ENCODE data around the gene ANGEL1. TPM values are rescaled to one million over a fixed set of nuclear protein-coding genes. Genes with fewer than 3 reads are reported as not detected.

The ANGEL1 gene
- total RNA-seq, 4 donors from 2014 or later, result 7.9 to 15.8 (median 11.3) TPM

- peaks cover 0 to 9% (median 0%) of the 10 kb centered on the region in 4 donors for H3K36me3 ChIP-seq
- H3K9me3 ChIP-seq, result no peaks in the 10 kb centered on the region
- no peak overlapping the region for H3K4me3 ChIP-seq
- H3K4me1 ChIP-seq, result no peaks in the 10 kb centered on the region
- WGBS, result 55% methylated on average over 5 of the region's 5 CpGs
- DNase-seq (ENCODE audit: extremely low spot score), result no peak
- H3K27ac ChIP-seq (replicated peaks in 1 of 4), result no peak overlapping the region
- intact Hi-C loops (cut with DNase I), result no loop called here
- H3K27me3 ChIP-seq, result peaks cover 0 to 6% (median 0%) of the 10 kb centered on the region in 4 donors
- TF ChIP-seq EP300 (IDR thresholded peaks at IDR 0.05) (no peak), POLR2A (IDR thresholded peaks at IDR 0.05; ENCODE audit: low read depth) (no peak), POLR2AphosphoS5 (IDR thresholded peaks at IDR 0.05) (no peak), CTCF (IDR thresholded peaks at IDR 0.05) (no peak)
Observed at GRCh38 chr14:76837524-76837923, 24.8 kb upstream of the ANGEL1 start.

DNA sequence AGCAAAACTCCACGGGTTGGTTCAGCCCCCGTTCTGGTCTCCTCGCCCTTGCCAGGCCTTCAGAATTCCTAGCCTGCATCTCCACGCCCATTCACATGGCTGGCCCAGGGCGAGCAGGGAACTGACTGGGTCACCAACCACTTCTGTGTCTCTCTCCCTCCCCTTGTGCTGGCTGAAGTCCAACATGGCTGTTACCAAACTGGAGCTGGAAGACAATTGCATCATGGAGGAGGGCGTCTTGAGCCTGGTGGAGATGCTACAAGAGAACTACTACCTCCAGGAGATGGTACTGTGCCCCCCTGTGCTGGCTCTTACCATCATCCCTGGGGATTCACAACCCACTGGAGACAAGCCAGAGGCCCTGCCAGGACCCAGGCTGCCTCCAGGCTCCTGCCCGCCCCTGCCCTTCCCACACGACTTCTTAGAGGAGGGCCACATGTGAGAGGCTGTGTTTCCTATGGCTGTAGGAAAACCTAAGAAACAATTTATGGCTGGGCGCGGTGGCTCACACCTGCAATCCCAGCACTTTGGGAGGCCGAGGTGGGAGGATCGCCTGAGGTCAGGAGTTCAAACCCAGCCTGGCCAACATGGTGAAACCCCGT is 23.4 kb upstream of the ANGEL1 start:
- DNase-seq (ENCODE audit: extremely low spot score), result no peak
- H3K27me3 ChIP-seq, result peaks cover 0 to 4% (median 0%) of the 10 kb centered on the region in 4 donors
- H3K4me3 ChIP-seq, result no peak overlapping the region
- H3K36me3 ChIP-seq, result peaks cover 0 to 9% (median 0%) of the 10 kb centered on the region in 4 donors
- no peak overlapping the region for H3K27ac ChIP-seq (replicated peaks in 1 of 4)
- intact Hi-C loops (cut with DNase I), result no loop called here
- TF ChIP-seq EP300 (IDR thresholded peaks at IDR 0.05), result no peak
- TF ChIP-seq CTCF (IDR thresholded peaks at IDR 0.05), result no peak
- no peaks in the 10 kb centered on the region for H3K4me1 ChIP-seq
- 85% methylated on average over 13 of the region's 13 CpGs for WGBS
- H3K9me3 ChIP-seq, result no peaks in the 10 kb centered on the region

DNA sequence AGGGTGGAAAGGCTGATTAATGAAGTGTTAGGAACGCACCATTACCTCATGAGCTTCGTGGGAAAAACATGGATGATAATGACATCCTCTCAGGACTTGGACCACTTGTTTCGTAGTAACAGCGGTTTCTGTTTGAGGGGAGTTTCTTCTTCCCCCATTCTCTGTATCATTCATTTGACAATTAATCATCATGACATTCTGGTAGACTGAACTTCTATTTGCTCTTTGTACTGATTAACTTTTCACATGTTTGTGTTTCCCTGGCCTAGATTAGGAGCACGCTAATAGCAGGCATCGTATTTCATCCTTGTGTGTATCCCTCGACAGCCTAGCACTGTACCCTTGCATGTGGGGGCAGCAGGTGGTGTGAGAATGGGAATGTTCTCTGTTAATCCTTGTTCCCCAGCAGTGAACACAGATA is 21.6 kb upstream of the ANGEL1 start:
- DNase-seq (ENCODE audit: extremely low spot score), result no peak
- no peak overlapping the region for H3K27ac ChIP-seq (replicated peaks in 1 of 4)
- H3K4me3 ChIP-seq, result no peak overlapping the region
- intact Hi-C loops (cut with DNase I), result no loop called here
- TF ChIP-seq POLR2A (IDR thresholded peaks at IDR 0.05; ENCODE audit: low read depth), result no peak
- TF ChIP-seq CTCF (IDR thresholded peaks at IDR 0.05), result no peak
- TF ChIP-seq EP300 (IDR thresholded peaks at IDR 0.05), result no peak
- no peak for TF ChIP-seq POLR2AphosphoS5 (IDR thresholded peaks at IDR 0.05)
- H3K27me3 ChIP-seq, result peaks cover 0 to 4% (median 0%) of the 10 kb centered on the region in 4 donors
- no peaks in the 10 kb centered on the region for H3K9me3 ChIP-seq
- peaks cover under 1 to 7% (median 5%) of the 10 kb centered on the region in 4 donors for H3K4me1 ChIP-seq
- WGBS, result 50% methylated on average over 7 of the region's 7 CpGs
- H3K36me3 ChIP-seq, result peaks cover 0 to 9% (median 0%) of the 10 kb centered on the region in 4 donors

GRCh38 chr14:76833011-76833410 is 20.3 kb upstream of the ANGEL1 start:
- 78% methylated on average over 2 of the region's 2 CpGs for WGBS
- H3K4me3 ChIP-seq, result no peak overlapping the region
- H3K36me3 ChIP-seq, result peaks cover 0 to 9% (median 0%) of the 10 kb centered on the region in 4 donors
- no peaks in the 10 kb centered on the region for H3K9me3 ChIP-seq
- peaks cover 3 to 16% (median 10%) of the 10 kb centered on the region in 4 donors for H3K4me1 ChIP-seq
- TF ChIP-seq CTCF (IDR thresholded peaks at IDR 0.05) (no peak), POLR2A (IDR thresholded peaks at IDR 0.05; ENCODE audit: low read depth) (no peak), EP300 (IDR thresholded peaks at IDR 0.05) (no peak), POLR2AphosphoS5 (IDR thresholded peaks at IDR 0.05) (no peak)
- DNase-seq (ENCODE audit: extremely low spot score), result no peak
- peaks cover 0 to 4% (median 0%) of the 10 kb centered on the region in 4 donors for H3K27me3 ChIP-seq
- intact Hi-C loops (cut with DNase I), result no loop called here
- H3K27ac ChIP-seq (replicated peaks in 1 of 4), result no peak overlapping the region
